ENCODE measurements around the gene CORIN.

- TF ChIP-seq POLR2A (IDR thresholded peaks at IDR 0.05), result no peak
- TF ChIP-seq CTCF (IDR thresholded peaks at IDR 0.05), result no peak
Measured at GRCh38 chr4:47570816-47571215, 267.1 kb downstream of the CORIN start.

Data from breast epithelium (tissue), 3 donors.